GM18951 (cell line): ENCODE measurements around the gene EME2.

Source experiments
- POLR2A ChIP-seq: IDR thresholded peaks from 4 replicates; pipeline ENCODE4 v1.6.1; 2011; ENCODE audit warnings: mild to moderate bottlenecking; ENCODE audit not compliant: insufficient read length, insufficient read depth; ENCODE audit errors: extremely low read depth
- in situ Hi-C: fragments of 300-500 bp; cut with MboI; formaldehyde crosslinking; loops from one replicate; pipeline ENCODE4 v1.12.0; 2022; ENCODE audit warnings: low sequenced_read_pairs, mixed read lengths, inconsistent platforms; ENCODE audit not compliant: unreplicated experiment

Gene EME2

GRCh38 chr16:1809281-1809801 lies 36.7 kb downstream of the EME2 start:
- TF ChIP-seq POLR2A = no peak

DNA sequence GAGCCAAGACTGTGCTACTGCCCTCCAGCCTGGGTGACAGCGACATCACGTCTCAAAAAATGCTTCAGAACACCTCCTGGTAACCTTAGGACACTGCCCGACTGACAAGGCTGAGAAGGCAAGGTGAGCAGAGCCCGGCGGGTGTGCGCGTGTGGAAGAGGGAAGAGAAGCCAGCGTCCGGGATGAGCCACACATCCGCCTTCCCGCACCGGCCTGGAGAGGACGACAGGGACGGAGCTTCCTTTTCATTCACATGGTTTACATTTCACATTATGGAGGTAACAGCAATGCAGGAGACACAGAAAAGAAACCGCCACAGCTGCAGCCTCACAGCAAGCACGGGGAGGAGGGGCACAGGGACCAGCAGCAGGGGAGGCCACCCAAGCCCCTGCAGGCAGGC lies 37.5 kb downstream of the EME2 start:
- TF ChIP-seq POLR2A = no peak
- in situ Hi-C loops = no loop called here

More at GRCh38 chr16:1809281-1809801, 36.7 kb downstream of the EME2 start:
- in situ Hi-C loops = no loop called here

DNA sequence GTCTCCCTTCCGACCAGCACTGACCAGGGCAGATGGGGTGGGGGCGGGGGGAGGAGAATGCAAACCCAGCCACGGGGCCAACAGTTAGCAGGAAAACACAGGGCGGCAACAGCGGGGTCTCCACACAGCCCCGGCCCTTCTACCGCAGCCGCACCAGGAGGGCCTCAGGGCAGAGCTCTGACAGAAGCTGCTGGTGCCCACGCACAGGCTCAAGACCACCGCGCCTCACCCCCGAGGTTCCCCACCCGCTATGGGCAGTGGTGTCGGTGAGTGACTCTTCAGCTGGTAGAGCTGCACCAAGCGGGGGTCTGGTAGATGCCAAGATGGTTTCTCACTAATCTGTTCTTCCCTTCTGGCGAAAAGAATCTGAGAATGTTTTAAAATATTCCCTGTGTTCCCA lies 37.9 kb downstream of the EME2 start:
- TF ChIP-seq POLR2A = no peak
- in situ Hi-C loops = no loop called here

GRCh38 chr16:1812732-1813163 lies 40.1 kb downstream of the EME2 start:
- no peak for TF ChIP-seq POLR2A
- in situ Hi-C loops = no loop called here

GRCh38 chr16:1815461-1815860 lies 42.9 kb downstream of the EME2 start:
- TF ChIP-seq POLR2A = no peak
- in situ Hi-C loops = no loop called here

- in situ Hi-C loops = no loop called here
- TF ChIP-seq POLR2A = no peak
Observed at GRCh38 chr16:1816396-1817275, 44.0 kb downstream of the EME2 start.

GRCh38 chr16:1817276-1817589 lies 44.6 kb downstream of the EME2 start:
- no peak for TF ChIP-seq POLR2A
- in situ Hi-C loops = no loop called here

- in situ Hi-C loops = no loop called here
- no peak for TF ChIP-seq POLR2A
Observed at GRCh38 chr16:1817716-1818115, 45.1 kb downstream of the EME2 start.

GRCh38 chr16:1818204-1818872 lies 45.7 kb downstream of the EME2 start:
- in situ Hi-C loops = no loop called here

DNA sequence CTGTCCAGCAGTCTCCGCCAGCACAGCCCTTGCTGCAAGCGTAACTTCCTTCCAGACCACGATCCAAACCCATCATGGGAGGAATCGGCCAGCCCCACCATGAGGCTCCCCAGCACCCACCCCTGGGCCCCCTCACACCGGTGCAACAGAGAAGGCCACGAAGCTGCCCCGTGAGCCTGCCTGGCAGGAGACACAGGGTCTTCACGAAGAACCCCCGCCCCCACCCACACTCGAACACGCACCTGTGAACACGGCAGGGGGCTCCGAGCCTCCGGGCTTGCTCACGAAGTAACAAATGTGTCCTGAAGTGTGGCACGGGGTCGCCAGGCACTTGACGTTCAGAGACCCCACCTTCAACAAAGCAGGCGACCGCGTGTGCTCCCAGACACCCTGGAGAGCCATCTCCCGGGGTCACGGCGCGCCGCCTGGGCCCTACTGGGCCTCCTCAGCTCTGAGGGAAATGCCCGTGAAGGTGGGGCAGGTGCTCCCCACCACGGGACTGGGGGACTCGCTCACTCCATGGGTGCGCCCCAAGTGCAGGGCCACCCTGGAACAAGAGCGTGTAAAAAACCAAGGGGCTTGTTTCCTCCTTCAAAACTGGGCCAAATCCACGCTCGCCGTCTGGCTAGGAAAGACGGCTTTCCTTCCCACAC lies 46.4 kb downstream of the EME2 start:
- in situ Hi-C loops = no loop called here

More at GRCh38 chr16:1818204-1818872, 45.7 kb downstream of the EME2 start:
- TF ChIP-seq POLR2A = no peak

GRCh38 chr16:1819611-1820010 lies 47.0 kb downstream of the EME2 start:
- in situ Hi-C loops = no loop called here
- no peak for TF ChIP-seq POLR2A

More for the DNA sequence above, 46.4 kb downstream of the EME2 start:
- TF ChIP-seq POLR2A = no peak

- no peak for TF ChIP-seq POLR2A
- in situ Hi-C loops = no loop called here
Observed at GRCh38 chr16:1820096-1820945, 47.7 kb downstream of the EME2 start.
